NCI-H345 treated with DMSO at 0.1 percent for 48 hours (cell line): ENCODE results near the gene CLDN6.
A peak's percentile ranks its signal among the peaks of the same experiment; 100 is the strongest.

ENCODE experiments used
- DNase-seq: peaks from one replicate; lab custom pipeline; 2025; ENCODE audit not compliant: unreplicated experiment; lab: John Stamatoyannopoulos, UW

The CLDN6 gene

DNA sequence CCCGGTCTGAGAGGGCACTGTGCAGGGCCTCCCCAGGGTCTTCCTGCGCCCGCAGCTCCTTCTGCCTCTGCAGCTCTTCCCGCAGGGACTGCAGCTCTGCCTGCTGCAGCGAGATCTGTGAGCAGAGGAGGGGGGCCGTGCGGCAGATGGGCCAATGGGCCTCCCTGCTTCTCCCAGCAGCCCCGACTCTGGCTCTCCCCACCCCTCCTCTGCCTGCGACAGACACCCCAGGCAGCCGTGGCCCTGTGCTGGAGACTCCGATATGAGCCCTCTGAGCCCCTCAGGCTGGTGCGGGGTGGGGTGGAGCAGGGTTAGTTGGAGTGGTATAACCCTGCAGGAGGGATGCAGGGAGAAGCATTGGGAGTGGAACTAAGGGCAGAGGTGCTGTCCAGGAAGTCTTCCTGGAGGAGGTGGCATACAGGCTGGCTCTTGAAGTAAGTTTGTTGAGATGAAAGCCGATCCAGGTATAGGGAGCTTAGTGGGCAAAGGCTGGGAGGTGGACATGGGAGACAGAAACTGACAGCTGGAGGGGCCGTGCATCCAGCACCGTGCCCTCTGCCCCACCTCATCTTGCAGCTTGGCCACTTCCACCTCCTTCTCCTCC, 10.8 kb upstream of the CLDN6 start:
- no peak for DNase-seq

- DNase-seq: peak; percentile 59
Measured at GRCh38 chr16:3027983-3028715, 10.2 kb upstream of the CLDN6 start.

GRCh38 chr16:3027489-3027795, 9.5 kb upstream of the CLDN6 start:
- DNase-seq: no peak

DNA sequence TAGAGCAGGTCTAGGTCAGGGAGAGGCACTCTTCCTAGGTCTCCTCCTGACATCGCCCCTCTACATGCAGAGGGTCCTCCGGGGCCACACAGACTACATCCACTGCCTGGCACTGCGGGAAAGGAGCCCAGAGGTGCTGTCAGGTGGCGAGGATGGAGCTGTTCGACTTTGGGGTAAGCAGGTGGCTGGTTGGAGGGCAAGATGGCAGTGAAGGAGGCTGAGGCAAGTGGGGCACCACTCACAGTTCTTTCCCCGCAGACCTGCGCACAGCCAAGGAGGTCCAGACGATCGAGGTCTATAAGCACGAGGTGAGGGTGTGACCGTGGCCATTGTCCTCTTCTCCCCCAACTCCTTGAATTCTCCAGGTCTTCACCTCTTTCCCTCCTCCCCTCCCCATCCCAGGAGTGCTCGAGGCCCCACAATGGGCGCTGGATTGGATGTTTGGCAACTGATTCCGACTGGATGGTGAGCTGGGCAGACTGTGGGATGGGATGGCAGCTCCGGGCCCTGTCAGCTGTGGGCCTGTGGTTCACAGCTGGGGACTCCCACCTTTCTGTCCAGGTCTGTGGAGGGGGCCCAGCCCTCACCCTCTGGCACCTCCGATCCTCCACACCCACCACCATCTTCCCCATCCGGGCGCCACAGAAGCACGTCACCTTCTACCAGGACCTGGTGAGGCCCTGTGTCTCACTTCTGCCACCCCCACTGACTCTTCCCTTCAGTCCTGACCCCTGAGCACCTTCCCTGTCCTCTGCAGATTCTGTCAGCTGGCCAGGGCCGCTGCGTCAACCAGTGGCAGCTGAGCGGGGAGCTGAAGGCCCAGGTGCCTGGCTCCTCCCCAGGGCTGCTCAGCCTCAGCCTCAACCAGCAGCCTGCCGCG, 8.9 kb upstream of the CLDN6 start:
- DNase-seq: no peak

DNA sequence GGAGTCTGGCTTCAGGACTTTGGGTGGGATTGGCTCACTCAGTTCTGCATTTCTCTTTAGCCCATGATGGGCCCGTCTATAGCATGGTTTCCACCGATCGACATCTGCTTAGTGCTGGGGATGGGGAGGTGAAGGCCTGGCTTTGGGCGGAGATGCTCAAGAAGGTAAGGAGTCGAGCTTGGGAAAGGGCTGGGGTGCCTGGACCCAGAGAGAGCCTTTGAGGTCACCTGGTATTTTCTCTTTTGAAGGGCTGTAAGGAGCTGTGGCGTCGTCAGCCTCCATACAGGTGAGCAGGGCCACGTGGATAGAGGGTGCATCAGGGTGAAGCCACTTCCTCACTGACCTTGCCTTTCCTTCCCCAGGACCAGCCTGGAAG, 8.0 kb upstream of the CLDN6 start:
- DNase-seq: no peak

GRCh38 chr16:3025032-3026002, 7.3 kb upstream of the CLDN6 start:
- DNase-seq: no peak

- DNase-seq: peak; percentile 92
Measured at GRCh38 chr16:3023669-3024478, 5.9 kb upstream of the CLDN6 start, which contains the start of the genes HCFC1R1 and THOC6. Gene HCFC1R1, minus strand, starts transcription at chr16:3023942. Its CDS starts 1 bp downstream, at chr16:3023941. Gene THOC6, plus strand, starts transcription at chr16:3024035. Its CDS starts 292 bp downstream, at chr16:3024327.

DNA sequence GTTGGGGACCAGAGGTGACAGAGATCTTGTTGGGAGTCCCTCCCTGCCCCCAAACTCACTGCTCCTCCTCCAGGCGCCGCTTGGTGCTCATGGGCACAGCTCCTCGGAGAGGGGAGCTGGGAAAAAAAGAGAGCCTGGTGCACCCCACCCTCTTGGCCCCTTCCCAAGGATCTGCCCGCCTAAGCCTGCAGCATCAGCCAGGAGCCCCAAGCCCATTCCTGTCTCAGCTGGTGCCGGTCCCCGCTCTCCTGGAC, 5.4 kb upstream of the CLDN6 start:
- DNase-seq: no peak

DNA sequence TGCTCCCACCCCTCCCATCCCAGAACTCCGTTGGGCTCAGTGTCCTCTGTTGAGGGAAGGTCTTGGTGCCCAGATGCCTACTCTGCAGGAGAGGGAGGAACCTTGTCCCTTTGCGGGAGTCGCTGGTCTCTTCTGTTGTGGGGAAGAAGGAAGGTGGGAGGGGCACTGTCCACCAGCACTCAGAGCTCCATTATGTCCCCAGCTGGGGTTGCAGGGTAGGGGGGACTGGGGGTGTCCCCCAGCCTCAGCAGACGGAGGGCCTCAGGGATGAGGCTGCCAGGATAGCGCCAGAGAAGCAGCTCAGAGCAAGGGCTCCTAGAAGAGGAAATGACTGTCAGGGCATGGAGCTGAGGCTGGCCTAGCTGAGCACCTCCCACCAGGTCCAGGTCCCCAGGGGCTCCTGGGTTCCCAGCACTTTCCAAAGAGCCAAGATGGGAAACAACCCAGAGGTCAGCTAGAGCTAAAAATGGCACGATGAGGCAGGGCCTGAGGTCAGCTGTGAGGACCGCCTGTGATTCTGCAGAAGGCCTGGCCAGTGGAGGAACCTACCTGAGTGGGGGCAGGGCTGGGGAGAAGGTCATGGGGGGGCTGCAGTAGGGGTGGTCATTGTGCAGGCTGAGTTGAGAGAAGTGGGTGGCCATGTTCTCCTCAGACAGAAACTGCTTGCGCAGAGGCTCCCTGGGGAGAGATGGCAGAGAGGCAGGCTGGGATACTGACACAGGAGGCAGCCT, 4.9 kb upstream of the CLDN6 start:
- DNase-seq: peak; percentile 57

- DNase-seq: no peak
Measured at GRCh38 chr16:3022208-3022683, 4.3 kb upstream of the CLDN6 start.

DNA sequence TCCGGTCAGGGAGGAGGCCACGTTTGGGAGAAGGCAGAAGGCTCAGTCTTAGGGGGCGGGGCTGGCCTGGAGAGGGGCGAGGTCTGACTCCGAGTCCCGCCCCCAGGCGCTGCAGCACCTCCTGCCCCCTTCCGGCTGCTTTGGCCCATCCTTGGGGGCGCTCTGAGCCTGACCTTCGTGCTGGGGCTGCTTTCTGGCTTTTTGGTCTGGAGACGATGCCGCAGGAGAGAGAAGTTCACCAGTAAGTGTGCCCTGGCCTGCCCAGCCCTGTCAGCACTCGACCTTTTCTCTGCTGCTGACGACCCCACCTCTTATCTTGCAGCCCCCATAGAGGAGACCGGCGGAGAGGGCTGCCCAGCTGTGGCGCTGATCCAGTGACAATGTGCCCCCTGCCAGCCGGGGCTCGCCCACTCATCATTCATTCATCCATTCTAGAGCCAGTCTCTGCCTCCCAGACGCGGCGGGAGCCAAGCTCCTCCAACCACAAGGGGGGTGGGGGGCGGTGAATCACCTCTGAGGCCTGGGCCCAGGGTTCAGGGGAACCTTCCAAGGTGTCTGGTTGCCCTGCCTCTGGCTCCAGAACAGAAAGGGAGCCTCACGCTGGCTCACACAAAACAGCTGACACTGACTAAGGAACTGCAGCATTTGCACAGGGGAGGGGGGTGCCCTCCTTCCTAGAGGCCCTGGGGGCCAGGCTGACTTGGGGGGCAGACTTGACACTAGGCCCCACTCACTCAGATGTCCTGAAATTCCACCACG, 3.6 kb upstream of the CLDN6 start:
- peak; percentile 62 for DNase-seq

- DNase-seq: peak; percentile 39
Measured at GRCh38 chr16:3020604-3021448, 2.8 kb upstream of the CLDN6 start.

DNA sequence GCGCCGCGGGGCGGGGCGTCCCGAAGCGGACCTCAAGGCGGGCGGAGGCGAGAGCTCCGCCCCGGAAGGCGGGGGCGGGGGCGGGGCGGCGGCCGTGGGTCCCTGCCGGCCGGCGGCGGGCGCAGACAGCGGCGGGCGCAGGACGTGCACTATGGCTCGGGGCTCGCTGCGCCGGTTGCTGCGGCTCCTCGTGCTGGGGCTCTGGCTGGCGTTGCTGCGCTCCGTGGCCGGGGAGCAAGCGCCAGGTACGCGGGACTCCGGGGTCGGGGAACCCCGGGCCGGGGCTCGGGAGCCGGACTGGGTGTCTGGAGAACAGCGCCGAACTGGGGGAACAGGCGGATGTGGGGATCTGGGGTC, 2.2 kb upstream of the CLDN6 start, which contains the start of gene TNFRSF12A:
Gene TNFRSF12A, plus strand, starts transcription at position 122 of the 357 bp plus-strand sequence. Its CDS starts 30 bp downstream, at position 152.
- peak; percentile 47 for DNase-seq

DNA sequence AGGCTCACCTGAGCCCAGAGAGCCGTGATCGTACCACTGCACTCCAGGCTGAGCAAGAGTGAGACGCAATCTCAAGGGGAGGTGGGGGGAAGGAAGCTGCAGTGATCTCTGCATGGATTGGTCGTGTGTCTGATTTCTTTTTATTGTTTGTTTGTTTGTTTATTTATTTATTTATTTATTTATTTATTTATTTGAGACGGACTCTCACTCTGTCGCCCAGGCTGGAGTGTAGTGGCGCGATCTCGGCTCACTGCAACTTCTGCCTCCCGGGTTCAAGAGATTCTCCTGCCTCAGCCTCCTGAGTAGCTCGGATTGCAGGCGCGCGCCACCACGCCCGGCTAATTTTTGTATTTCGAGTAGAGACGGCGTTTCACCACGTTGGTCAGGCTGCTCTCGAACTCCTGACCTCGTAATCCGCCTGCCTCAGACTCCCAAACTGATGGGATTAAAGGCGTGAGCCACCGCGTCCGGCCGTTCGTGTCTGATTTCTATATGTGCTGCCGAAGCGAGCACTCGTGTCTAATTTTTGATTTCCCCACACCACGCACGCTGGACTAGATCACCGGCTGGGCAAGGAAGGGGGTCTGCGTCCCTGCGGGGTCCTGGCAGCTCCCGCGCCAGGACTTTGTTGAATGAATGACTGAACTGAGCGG, 1.7 kb upstream of the CLDN6 start:
- no peak for DNase-seq

DNA sequence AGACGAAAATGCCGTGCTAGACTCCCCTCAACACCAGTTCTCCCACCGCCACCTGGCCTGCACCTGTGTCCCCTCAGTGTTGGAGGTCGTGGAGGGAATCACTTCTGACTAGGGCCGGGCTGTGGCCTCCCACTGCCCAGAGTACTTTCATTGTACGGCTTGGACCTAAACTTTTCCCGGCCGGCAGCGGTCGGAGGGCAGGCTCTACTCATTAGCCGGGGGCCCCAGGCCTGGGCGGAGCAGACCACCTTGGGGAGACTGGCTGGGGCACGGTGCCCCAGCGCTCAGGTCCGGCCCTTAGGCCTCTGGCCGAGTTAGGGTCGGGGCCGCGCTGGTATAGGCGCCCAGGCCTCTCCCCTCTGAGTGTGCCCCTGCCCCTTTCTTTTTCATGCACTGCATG, 639 bp downstream of the CLDN6 start:
- DNase-seq: no peak

DNA sequence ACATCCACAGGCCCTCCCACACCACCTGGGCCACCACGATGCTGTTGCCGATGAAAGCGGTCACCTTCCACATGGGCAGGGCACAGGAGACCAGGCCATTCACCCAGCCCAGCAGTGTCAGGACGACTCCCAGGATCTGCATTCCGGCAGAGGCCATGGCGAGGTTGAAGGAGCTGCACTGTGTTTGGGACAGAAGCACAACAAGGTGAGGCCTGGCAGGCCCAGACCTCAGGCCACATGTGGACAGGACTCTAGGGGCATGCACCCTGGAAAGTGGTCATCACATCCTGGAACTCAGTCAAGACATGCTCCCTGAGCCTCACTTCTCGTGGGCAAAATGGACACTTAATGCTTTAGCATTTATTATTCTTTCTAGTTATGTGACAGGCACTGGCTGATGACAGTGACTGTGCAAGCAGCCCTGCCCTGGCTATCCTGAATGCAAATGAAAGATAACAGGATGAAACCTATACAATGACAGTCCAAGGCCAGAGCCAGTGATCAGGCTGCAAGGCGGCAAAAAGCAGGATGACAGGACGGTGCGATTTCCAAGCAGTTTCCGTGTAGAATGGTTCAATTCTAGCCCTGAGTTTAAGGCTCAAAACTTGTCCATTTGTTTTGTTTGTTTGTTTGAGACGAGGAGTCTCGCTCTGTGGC, 2.0 kb downstream of the CLDN6 start:
- DNase-seq: no peak

DNA sequence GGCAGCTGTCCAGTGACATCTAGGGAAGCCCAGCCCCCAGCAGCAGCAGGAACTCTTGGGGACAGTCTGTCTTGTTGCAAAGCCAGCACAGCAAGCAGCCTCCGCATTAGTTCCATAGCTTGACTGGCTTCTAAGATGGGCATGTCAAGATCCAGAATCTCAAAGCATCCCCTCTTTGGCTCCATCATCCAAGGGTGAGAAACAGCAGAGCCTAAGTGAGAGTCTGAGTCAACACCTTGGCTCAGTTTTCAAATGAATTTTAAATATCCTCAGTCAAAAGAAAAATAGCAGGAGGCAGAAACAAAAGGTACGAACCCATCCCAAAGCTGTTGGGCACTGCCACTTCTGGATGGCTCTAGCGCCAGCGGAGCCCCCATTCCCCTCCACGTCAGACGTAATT, 3.0 kb downstream of the CLDN6 start:
- no peak for DNase-seq
